ENCODE results near the gene FMNL2. TPM values are rescaled to one million over a fixed set of nuclear protein-coding genes. Genes with fewer than 3 reads are reported as not detected.

The FMNL2 gene
- total and polyA plus RNA-seq, 4 donors, result 1.5 to 9.3 (median 5.1) TPM

- Histone ChIP-seq H3K9me3 (ENCODE audit: control insufficient read depth in 4 of 4, low read length in 3 of 4) (no peaks in the 10 kb centered on the region), H3K9ac (ENCODE audit: low read depth in 1 of 2, low read length in 2 of 2) (no peak overlapping the region), H3K4me3 (ENCODE audit: low read depth in 1 of 3, low read length in 3 of 3) (no peak overlapping the region), H3K4me1 (ENCODE audit: control insufficient read depth in 4 of 4, insufficient read depth in 4 of 4, low read length in 3 of 4) (no peaks in the 10 kb centered on the region), H3K36me3 (ENCODE audit: control insufficient read depth in 4 of 4, insufficient read depth in 3 of 4, low read depth in 1 of 4, low read length in 3 of 4) (no peaks in the 10 kb centered on the region), H3K27me3 (ENCODE audit: control insufficient read depth in 4 of 4, insufficient read depth in 4 of 4, low read length in 3 of 4) (no peaks in the 10 kb centered on the region), H3K27ac (ENCODE audit: low read depth in 1 of 2, low read length in 2 of 2) (no peak overlapping the region)
- WGBS, result 90% methylated on average over 1 of the region's 1 CpG
- DNase-seq (ENCODE audit: low spot score), result no peak
- TF ChIP-seq FOXA1 (IDR thresholded peaks at IDR 0.05) (no peak), EGR1 (IDR thresholded peaks at IDR 0.05; ENCODE audit: low read depth in 2 of 2) (no peak), ZBTB33 (IDR thresholded peaks at IDR 0.05) (no peak), MAX (IDR thresholded peaks at IDR 0.05) (no peak), GABPA (IDR thresholded peaks at IDR 0.05 in 1 of 2, conservative IDR thresholded peaks at IDR 0.05 in 1 of 2) (no peak), RXRA (IDR thresholded peaks at IDR 0.05) (no peak), CTCF (IDR thresholded peaks at IDR 0.05; ENCODE audit: low read depth, low read length, missing input control) (no peak), TAF1 (conservative IDR thresholded peaks at IDR 0.05) (no peak), HNF4G (IDR thresholded peaks at IDR 0.05) (no peak), JUND (IDR thresholded peaks at IDR 0.05) (no peak)
These were observed 95.9 kb downstream of the FMNL2 start for GRCh38 chr2:152430876-152431275.

- Histone ChIP-seq H3K36me3 (ENCODE audit: control insufficient read depth in 4 of 4, insufficient read depth in 3 of 4, low read depth in 1 of 4, low read length in 3 of 4) (no peaks in the 10 kb centered on the region), H3K4me1 (ENCODE audit: control insufficient read depth in 4 of 4, insufficient read depth in 4 of 4, low read length in 3 of 4) (no peaks in the 10 kb centered on the region), H3K27me3 (ENCODE audit: control insufficient read depth in 4 of 4, insufficient read depth in 4 of 4, low read length in 3 of 4) (no peaks in the 10 kb centered on the region), H3K27ac (ENCODE audit: low read depth in 1 of 2, low read length in 2 of 2) (no peak overlapping the region), H3K4me3 (ENCODE audit: low read depth in 1 of 3, low read length in 3 of 3) (no peak overlapping the region), H3K9me3 (ENCODE audit: control insufficient read depth in 4 of 4, low read length in 3 of 4) (no peaks in the 10 kb centered on the region), H3K9ac (ENCODE audit: low read depth in 1 of 2, low read length in 2 of 2) (no peak overlapping the region)
- WGBS, result 97% methylated on average over 4 of the region's 4 CpGs
- TF ChIP-seq RAD21 (IDR thresholded peaks at IDR 0.05) (no peak), ZBTB33 (IDR thresholded peaks at IDR 0.05) (no peak), RXRA (IDR thresholded peaks at IDR 0.05) (no peak)
- DNase-seq (ENCODE audit: low spot score), result no peak
These were observed 96.6 kb downstream of the FMNL2 start for GRCh38 chr2:152431370-152432098.
